GM12801 (cell line): ENCODE measurements around the gene WWOX.

Experiments used
- CTCF ChIP-seq: IDR thresholded peaks from one replicate; pipeline ENCODE4 v1.5.1; 2011; ENCODE audit warnings: control low read depth; ENCODE audit not compliant: insufficient read length; ENCODE audit errors: extremely low read depth

Gene WWOX

DNA sequence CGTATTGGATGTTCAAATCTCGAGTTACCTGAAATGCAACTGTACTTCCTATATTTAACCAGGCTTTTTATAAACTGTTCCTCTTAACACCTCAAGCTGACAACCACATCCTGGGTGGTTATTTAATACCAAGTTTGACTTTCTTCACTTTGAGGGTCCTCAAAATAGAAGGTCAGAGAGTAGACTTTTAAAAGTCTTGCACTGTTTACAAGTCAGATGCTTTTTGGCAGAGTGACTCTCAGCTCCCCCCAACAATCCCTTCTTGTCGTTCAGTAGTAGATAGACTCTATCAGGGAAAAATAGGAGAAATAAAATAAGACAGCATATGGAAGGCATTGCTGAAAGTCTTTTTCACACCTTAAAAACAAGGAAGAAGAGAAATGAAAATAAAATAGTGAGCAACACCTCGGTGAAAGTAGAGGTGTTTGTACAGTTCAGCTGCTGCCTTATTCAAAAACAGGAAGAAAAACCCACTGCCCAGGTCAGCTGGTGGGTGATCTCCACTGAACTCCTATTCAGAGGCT, 650.4 kb downstream of the WWOX start:
- no peak for TF ChIP-seq CTCF

DNA sequence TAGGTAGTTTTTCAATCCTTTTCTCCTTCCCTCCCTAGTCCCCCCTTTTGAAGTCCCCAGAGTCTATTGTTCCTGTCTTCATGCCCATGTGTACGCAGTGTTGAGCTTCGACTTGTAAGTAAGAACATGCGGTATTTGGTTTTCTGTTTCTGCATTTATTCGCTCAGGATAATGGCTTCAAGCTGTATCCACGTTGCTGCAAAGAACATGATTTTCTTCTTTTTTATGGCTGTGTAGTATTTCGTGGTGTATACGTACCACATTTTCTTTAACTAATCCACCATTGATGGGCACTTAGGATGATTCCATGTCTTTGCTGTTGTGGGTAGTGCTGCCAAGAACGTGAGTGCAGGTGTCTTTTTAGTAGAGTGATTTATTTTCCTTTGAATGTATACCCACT, 651.2 kb downstream of the WWOX start:
- TF ChIP-seq CTCF, result no peak

DNA sequence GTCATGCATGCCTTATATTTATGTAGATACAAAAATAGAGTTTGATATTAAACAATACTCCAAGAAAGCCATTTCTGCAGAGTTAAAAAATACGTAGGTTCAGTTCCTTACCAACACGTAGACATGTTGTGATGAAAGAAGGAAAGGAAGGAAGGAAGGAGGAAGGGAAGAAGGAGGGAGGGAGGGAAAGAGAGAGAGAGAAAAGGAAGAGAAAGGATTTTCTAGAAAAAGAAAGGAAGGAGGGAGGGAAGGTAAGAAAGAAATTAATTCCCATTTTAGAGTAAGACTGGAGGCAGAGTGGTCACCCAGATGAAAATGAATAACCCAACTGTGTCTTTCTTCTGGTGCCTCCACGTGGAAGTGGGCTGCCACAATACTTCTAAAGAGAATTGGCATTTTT, 652.1 kb downstream of the WWOX start:
- TF ChIP-seq CTCF, result no peak

DNA sequence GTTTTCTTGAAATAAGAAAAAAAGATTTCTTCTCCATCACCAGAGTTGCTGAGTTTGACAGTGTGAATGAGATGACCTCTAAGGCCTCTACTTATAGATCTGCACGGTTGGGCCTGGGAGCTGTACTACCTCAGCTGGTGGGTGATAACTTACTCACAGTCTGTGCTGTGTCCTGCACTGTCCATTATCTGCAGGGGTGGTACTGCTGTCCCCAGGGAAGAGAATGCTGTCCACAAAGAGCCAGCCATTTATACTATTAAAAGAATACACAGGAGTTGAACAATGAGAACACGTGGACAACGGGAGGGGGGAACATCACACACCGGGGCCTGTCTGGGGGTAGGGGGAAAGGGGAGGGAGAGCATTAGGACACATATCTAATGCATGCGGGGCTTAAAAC, 655.3 kb downstream of the WWOX start:
- no peak for TF ChIP-seq CTCF

DNA sequence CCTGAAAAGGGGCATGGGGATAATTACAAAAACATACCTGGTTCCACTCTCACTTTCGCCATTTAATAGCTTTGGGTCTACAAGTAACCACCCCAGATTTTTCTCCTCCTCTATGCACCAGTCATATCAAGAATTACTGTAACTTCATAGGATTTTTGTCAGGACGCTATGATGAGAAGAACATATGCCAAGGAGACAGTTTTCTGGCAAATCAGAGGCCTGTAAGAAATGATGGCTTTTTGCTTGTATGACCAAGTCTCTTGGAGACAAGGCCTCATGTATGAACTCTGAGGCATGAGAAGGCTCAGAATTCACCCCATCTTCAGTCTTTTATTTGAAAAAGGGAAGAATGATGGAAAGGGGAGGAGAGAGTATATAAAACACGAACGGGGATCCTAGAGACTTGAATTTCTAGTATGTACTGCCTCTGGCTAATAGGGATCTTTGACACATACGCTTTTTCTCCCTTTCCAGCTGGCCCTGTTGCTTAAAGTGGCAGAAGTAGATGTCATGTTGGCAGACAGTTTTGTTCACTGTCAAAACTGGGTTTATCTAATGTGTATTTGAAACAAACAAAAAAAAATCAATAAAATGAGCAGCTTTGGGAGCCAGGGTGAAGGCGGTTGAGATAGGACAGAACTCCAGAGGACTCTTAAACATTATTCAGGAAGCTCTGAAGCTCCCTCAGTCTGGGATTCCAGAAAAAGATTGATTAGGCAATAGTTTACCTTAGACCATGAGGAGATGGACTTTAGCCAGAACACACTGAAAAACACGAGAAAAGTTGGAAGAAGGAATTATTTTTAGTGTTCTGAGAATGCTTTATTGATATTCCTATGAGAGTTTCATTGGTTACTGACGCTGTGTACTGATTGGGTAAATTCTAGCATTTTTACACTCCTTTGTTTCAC, 656.6 kb downstream of the WWOX start:
- no peak for TF ChIP-seq CTCF

- no peak for TF ChIP-seq CTCF
Measured at GRCh38 chr16:78759596-78759995, 660.1 kb downstream of the WWOX start.

GRCh38 chr16:78760611-78761010, 661.2 kb downstream of the WWOX start:
- no peak for TF ChIP-seq CTCF
